Stomach (tissue), 4 donors: ENCODE measurements around the gene SLIT1.

Source experiments
- POLR2AphosphoS5 ChIP-seq, 3 donors: sonication (generic); formaldehyde crosslinking; IDR thresholded peaks; one replicate each; pipeline ENCODE4 v1.6.1; 2016; ENCODE audit warnings: antibody characterized with exemption in 3 of 3
- TF ChIP-seq, protein P1 (sequence below), 7 experiments: fragments of 450-650 bp in 4 of 7; fragments of 200-600 bp in 3 of 7; sonication (generic) in 3 of 7; IDR thresholded peaks; one replicate each; pipeline ENCODE4 v1.5.1; 2016 to 2019; ENCODE audit warnings: antibody characterized with exemption in 7 of 7, control low read depth in 2 of 7, mild to moderate bottlenecking in 1 of 7

DNA sequence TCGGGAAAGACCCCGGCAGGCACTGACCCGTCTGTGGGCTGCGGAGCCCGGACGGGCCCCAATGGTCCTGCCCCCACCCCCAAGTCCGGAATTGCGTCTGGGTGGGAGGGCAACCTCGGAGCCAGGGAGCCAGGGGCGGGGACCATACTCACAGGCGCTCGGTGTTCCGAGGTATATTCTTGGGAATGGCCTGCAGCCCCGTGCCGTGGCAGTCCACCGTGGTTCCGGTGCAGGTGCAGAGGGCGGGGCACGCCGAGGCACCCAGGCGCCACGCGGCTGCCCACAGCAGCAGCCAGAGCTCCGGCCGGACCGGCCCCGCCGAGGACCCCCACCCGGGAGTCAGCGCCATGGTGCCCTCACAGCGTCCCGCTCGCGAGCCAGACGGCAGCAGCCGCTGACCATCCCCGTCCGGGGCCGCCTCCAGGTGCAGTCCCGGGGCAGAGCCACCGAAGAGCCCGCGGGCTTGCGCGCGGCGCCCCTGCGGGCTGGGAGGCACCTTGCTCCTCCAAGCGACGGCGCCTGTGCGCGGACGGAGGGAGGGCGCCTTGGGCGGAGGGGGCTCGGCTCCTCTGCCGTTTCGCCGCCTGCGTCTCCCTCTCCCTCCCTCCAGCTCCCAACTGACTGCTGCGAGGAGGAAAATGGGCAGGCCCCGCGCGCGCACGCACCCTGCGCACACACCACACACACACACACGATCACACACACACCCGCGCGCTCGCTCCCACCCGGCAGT lies at the start of gene SLIT1:
- TF ChIP-seq, protein P1, sequence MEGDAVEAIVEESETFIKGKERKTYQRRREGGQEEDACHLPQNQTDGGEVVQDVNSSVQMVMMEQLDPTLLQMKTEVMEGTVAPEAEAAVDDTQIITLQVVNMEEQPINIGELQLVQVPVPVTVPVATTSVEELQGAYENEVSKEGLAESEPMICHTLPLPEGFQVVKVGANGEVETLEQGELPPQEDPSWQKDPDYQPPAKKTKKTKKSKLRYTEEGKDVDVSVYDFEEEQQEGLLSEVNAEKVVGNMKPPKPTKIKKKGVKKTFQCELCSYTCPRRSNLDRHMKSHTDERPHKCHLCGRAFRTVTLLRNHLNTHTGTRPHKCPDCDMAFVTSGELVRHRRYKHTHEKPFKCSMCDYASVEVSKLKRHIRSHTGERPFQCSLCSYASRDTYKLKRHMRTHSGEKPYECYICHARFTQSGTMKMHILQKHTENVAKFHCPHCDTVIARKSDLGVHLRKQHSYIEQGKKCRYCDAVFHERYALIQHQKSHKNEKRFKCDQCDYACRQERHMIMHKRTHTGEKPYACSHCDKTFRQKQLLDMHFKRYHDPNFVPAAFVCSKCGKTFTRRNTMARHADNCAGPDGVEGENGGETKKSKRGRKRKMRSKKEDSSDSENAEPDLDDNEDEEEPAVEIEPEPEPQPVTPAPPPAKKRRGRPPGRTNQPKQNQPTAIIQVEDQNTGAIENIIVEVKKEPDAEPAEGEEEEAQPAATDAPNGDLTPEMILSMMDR (IDR thresholded peaks at IDR 0.05) = no peak
- no peak for TF ChIP-seq POLR2AphosphoS5 (IDR thresholded peaks at IDR 0.05)
